Spleen (tissue), 11 donors: ENCODE data around the gene PTPRE. TPM values are rescaled to one million over a fixed set of nuclear protein-coding genes. Genes with fewer than 3 reads are reported as not detected.
A peak's percentile ranks its signal among the peaks of the same experiment; 100 is the strongest.

Source experiments
- DNase-seq: peaks from one replicate; pipeline ENCODE4 v3.0.0-alpha.2; 2020
- H3K27ac ChIP-seq, 8 donors: fragments of 200-600 bp; sonication (generic) in 7 of 8; 1 replicate in 4 of 8; 2 replicates in 4 of 8; pipeline versions ENCODE4 v1.5.0 to v1.8.0; 2016 to 2021; ENCODE audit warnings: inconsistent platforms in 4 of 8, mild to moderate bottlenecking in 4 of 8, moderate library complexity in 1 of 8
- H3K27me3 ChIP-seq, 7 donors: fragments of 200-600 bp; sonication (generic) in 6 of 7; replicated peaks in 1 of 7; 1 replicate in 4 of 7; 2 replicates in 3 of 7; pipeline versions ENCODE4 v1.5.0 to v1.8.0; 2016 to 2021; ENCODE audit warnings: inconsistent platforms in 3 of 7, mild to moderate bottlenecking in 1 of 7
- H3K36me3 ChIP-seq, 6 donors: fragments of 200-600 bp; sonication (generic) in 5 of 6; 1 replicate in 4 of 6; 2 replicates in 2 of 6; pipeline versions ENCODE4 v1.5.0 to v1.8.0; 2016 to 2021; ENCODE audit warnings: inconsistent platforms in 2 of 6
- H3K4me1 ChIP-seq, 6 donors: fragments of 200-600 bp; sonication (generic) in 5 of 6; 1 replicate in 3 of 6; 2 replicates in 3 of 6; pipeline versions ENCODE4 v1.5.0 to v1.8.0; 2016 to 2021; ENCODE audit warnings: inconsistent platforms in 3 of 6
- H3K4me3 ChIP-seq, 8 donors: fragments of 200-600 bp; sonication (generic) in 7 of 8; 1 replicate in 4 of 8; 2 replicates in 4 of 8; pipeline versions ENCODE4 v1.5.0 to v1.8.0; 2016 to 2021; ENCODE audit warnings: inconsistent platforms in 4 of 8, mild to moderate bottlenecking in 4 of 8, moderate library complexity in 2 of 8
- H3K9me3 ChIP-seq, 8 donors: fragments of 200-600 bp; sonication (generic) in 7 of 8; 1 replicate in 4 of 8; 2 replicates in 4 of 8; pipeline versions ENCODE4 v1.5.0 to v1.8.0; 2016 to 2021; ENCODE audit warnings: inconsistent platforms in 4 of 8
- POLR2A ChIP-seq, 3 donors: fragments of 450-650 bp; IDR thresholded peaks; one replicate each; pipeline ENCODE4 v1.5.1; 2017; ENCODE audit warnings: antibody characterized with exemption in 3 of 3, mild to moderate bottlenecking in 1 of 3
- POLR2AphosphoS5 ChIP-seq, 3 donors: sonication (generic); formaldehyde crosslinking; IDR thresholded peaks; one replicate each; pipeline ENCODE4 v1.5.1; 2017; ENCODE audit warnings: antibody characterized with exemption in 3 of 3
- WGBS, 5 donors: extraction: QIAGEN DNeasy Blood & Tissue Kit in 3 of 5; methylation state at CpG; one replicate each; pipeline versions ENCODE4 v1.1.5 to v1.1.7; 2013 to 2018; 5-methylcytosine and 5-hydroxymethylcytosine counted together
- intact Hi-C: fragments of 100-400 bp; cut with DNase I; formaldehyde crosslinking; loops from one replicate; pipeline ENCODE4 v1.15.0; 2023; ENCODE audit warnings: low total_unique reads
- polyA plus RNA-seq, 3 donors: library from polyadenylated mRNA; stranded (reverse); fragments of 200-250 nt; gene quantifications; one replicate each; pipeline ENCODE4 v1.2.1, GENCODE V29; 2013
- total RNA-seq, 7 donors: library from RNA; depleted of rRNA in 3 of 7; stranded (reverse); fragments of >200 nt in 3 of 7; fragmentation: NEBNext Ultra II Directional in 4 of 7; extraction: Animal tissue kit (Norgen Biotek cat#: 25700) in 4 of 7; gene quantifications; one replicate each; pipeline versions ENCODE4 v1.1.0 to v1.2.1, GENCODE V29; 2016 to 2021
- TF ChIP-seq, protein P1 (sequence below), 11 experiments: fragments of 200-600 bp in 7 of 11; fragments of 450-650 bp in 4 of 11; sonication (generic) in 4 of 11; IDR thresholded peaks in 8 of 11; conservative IDR thresholded peaks in 3 of 11; 1 replicate in 7 of 11; 2 replicates in 4 of 11; pipeline versions ENCODE4 v1.4.0 to v1.8.0; 2016 to 2021; ENCODE audit warnings: antibody characterized with exemption in 11 of 11, inconsistent platforms in 4 of 11, mild to moderate bottlenecking in 1 of 11
- donor health status: healthy with polysubstance abuse.
- donor health status: DM: no; HTN: no; CAD: no; lungs with moderate emphysema.
- donor health status: DM: no; HTN: no; CAD: no.
- donor health status: Bipolar disorder and iron deficiency.
- donor health status: healthy.
- donor health status: DM: no; HTN: no; CAD: no.
- donor health status: DM: yes; HTN: yes; CAD: no.

The PTPRE gene
- total and polyA plus RNA-seq, 10 donors = 6.2 to 133 (median 70.2) TPM

DNA sequence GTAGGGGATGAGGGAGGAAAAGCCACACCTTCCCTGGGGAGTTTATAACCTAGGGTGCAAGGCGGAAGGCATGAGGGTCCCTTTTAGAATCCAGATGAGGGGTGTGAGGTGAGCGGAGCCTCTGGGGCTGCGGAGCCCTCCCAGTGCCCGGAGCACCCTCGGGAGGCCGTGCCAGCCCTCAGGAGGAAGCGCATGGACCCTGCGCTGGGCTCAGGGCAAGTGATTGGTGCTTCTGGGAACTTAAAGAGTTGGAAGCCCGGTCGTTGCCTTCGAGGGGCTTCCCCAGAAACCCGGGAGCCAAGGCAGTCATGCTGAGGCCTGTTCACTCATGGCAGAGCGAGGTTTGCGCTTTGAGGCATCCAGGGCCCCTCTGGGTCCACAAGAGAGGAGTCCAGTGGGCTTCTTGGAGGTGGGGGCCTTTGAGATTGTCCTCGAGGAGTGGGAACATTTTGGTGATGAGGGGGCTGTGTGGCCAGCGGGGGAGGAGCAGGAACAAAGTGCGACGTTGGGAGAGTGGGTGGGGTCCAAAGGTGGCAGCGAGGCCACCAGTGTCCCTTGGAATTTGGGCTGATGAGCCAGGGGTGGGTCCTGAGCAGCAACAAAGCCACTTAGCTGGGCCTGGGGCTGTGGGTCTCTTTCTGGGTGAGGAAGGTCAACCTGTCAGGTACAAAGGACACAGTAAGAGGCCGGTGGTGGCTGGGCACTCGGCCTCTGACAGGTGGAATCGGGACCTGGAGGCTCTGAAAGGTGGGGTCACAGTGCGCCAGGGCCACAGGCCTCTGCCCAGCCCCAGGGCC lies 139.5 kb downstream of the PTPRE start:
- Histone ChIP-seq H3K9me3 (no peaks in the 10 kb centered on the region), H3K36me3 (peaks cover 0 to 48% (median under 1%) of the 10 kb centered on the region in 6 donors), H3K27ac (peak overlapping the region in 7 of 8 donors; percentile 78 to 96 (median 91)), H3K4me1 (peaks cover 21 to 74% (median 60%) of the 10 kb centered on the region in 6 donors), H3K4me3 (peak overlapping the region in 2 of 8 donors; percentile 54 to 74), H3K27me3 (no peaks in the 10 kb centered on the region)
- DNase-seq = peak; percentile 81
- TF ChIP-seq POLR2AphosphoS5 (IDR thresholded peaks at IDR 0.05) = no peak
- TF ChIP-seq POLR2A (IDR thresholded peaks at IDR 0.05) = no peak
- TF ChIP-seq, protein P1, sequence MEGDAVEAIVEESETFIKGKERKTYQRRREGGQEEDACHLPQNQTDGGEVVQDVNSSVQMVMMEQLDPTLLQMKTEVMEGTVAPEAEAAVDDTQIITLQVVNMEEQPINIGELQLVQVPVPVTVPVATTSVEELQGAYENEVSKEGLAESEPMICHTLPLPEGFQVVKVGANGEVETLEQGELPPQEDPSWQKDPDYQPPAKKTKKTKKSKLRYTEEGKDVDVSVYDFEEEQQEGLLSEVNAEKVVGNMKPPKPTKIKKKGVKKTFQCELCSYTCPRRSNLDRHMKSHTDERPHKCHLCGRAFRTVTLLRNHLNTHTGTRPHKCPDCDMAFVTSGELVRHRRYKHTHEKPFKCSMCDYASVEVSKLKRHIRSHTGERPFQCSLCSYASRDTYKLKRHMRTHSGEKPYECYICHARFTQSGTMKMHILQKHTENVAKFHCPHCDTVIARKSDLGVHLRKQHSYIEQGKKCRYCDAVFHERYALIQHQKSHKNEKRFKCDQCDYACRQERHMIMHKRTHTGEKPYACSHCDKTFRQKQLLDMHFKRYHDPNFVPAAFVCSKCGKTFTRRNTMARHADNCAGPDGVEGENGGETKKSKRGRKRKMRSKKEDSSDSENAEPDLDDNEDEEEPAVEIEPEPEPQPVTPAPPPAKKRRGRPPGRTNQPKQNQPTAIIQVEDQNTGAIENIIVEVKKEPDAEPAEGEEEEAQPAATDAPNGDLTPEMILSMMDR (IDR thresholded peaks at IDR 0.05 in 8 of 11, conservative IDR thresholded peaks at IDR 0.05 in 3 of 11) = no peak
- WGBS, 5 donors = 89 to 95% (median 92%) methylated on average over 11 to 23 of the region's 23 CpGs
- intact Hi-C loops = no loop called here

DNA sequence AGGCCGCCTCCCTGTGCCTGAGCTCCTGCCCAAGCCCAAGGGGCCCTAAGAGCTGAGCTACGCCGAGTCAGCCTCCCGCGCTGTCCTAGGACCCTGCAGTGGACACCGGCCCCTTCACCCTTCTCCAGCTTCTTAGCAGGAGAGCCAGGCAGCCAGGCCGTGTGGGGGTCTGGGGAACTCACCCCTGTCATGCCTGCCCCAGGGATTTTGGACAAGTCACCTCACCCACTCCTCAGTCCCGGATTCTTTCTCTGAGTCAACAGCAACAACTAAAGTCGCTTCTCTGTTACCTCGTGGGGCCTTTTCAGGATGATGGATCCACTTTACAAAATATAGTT lies 140.0 kb downstream of the PTPRE start:
- TF ChIP-seq, protein P1 (IDR thresholded peaks at IDR 0.05 in 8 of 11, conservative IDR thresholded peaks at IDR 0.05 in 3 of 11) = no peak
- TF ChIP-seq POLR2AphosphoS5 (IDR thresholded peaks at IDR 0.05) (no peak), POLR2A (IDR thresholded peaks at IDR 0.05) (no peak)
- peaks cover 21 to 78% (median 62%) of the 10 kb centered on the region in 6 donors for H3K4me1 ChIP-seq
- WGBS, 5 donors = 71 to 80% (median 78%) methylated on average over 5 to 10 of the region's 10 CpGs
- H3K9me3 ChIP-seq = no peaks in the 10 kb centered on the region
- H3K27me3 ChIP-seq = no peaks in the 10 kb centered on the region
- intact Hi-C loops = no loop called here
- DNase-seq = peak; percentile 91
- peak overlapping the region; percentile 43 to 96 (median 90) for H3K27ac ChIP-seq
- peak overlapping the region in 7 of 8 donors; percentile 35 to 74 (median 51) for H3K4me3 ChIP-seq
- H3K36me3 ChIP-seq = peaks cover 0 to 53% (median 4%) of the 10 kb centered on the region in 6 donors

GRCh38 chr10:128047351-128047750 lies 140.4 kb downstream of the PTPRE start:
- no peaks in the 10 kb centered on the region for H3K9me3 ChIP-seq
- peak overlapping the region; percentile 27 to 74 (median 50) for H3K4me3 ChIP-seq
- peaks cover 21 to 80% (median 65%) of the 10 kb centered on the region in 6 donors for H3K4me1 ChIP-seq
- peak overlapping the region; percentile 51 to 96 (median 90) for H3K27ac ChIP-seq
- H3K27me3 ChIP-seq = no peaks in the 10 kb centered on the region
- TF ChIP-seq, protein P1 (IDR thresholded peaks at IDR 0.05 in 8 of 11, conservative IDR thresholded peaks at IDR 0.05 in 3 of 11) = peak in 5 of 11 experiments; percentile 18 to 44 (median 26)
- TF ChIP-seq POLR2A (IDR thresholded peaks at IDR 0.05) = peak; percentile 64 to 76 (median 70)
- TF ChIP-seq POLR2AphosphoS5 (IDR thresholded peaks at IDR 0.05) = peak; percentile 96 to 98 (median 98)
- H3K36me3 ChIP-seq = peaks cover 0 to 54% (median 8%) of the 10 kb centered on the region in 6 donors
- intact Hi-C loops = no loop called here
- WGBS, 5 donors = 15 to 42% (median 17%) methylated on average over 7 to 17 of the region's 17 CpGs
- DNase-seq = peak; percentile 98
